Activated T-cell treated with anti-CD3 and anti-CD28 coated beads for 24 hours (primary cell): Measurements from ENCODE around the gene FARP1.

Experiments
- DNase-seq: peaks from one replicate; pipeline ENCODE4 v3.0.0-alpha.2; 2020; ENCODE audit warnings: low read depth

The FARP1 gene

DNA sequence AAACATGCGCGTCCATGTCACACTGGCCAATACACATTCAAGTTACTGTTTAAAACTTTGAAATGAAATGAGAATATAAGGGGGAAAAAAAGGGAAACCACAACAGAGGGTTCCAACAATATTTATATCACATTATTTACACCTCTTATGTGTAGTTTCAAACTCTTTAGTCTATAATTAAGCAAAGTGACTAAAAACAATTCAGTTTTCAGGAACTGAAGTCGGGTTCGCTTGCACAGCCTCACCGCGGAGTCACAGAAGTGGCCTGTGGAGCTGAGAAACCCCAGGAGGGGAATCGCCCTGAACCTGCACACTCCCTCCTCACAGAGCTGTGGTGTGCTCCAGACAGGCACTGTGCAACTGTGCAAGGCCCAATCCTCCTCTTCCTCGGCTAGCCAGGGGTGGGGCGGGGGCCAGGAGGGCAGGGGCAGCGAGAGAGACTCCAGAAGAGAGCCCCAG, 358.1 kb downstream of the FARP1 start:
- no peak for DNase-seq

DNA sequence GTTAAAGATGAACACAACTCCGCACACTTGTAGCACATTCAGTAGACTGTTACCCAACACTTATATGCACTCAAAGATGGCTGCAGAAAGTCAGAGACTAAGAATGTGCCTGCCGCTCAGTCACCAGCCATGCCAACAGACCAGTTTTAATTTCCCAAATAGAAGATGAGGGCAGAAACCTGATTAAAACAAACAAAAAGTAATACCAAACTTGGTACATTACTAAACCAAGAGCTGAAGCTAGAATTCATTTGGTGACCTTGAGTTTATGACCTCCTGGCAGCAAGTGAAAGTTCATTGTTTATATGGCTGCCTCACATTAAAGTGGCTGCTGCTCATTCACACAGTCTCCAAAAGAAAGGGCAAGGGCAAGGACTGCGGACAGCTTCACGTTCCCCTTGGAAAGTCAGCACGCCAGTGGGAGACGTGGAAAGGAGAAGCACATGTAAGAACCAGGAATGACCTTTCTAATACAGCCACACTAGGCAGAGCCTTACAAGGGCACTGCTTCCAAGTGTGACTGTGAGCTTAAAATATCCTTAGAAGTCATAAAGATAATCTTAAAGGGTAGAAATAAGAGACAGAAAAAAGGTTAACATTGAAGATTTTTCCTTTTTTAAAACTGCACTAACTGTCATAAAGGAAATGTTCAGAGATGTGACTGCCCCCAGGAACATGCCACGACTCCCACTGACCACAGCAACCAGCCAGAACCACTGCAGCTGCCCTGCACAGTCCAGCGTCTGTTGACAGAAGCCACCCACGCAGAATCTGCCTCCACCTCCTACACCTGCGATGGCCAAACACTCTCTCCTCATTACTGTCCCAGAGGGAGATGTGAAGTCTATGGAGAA, 360.5 kb downstream of the FARP1 start:
- no peak for DNase-seq

DNA sequence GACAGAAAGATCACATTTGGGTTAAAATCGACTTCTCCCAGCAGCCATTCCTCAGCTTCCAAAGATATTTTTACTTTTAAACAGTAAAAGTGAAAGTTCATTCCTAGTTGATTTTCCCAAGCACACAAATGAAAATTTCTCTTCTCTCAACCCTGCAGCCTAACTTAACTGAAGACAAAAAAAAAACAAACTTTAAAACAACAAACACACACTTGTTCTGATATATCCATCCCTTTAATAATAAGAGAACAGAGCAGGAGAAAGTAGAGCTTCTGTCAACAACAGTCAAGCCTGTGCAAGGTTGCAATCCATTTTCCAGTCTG, 361.1 kb downstream of the FARP1 start:
- DNase-seq: no peak

DNA sequence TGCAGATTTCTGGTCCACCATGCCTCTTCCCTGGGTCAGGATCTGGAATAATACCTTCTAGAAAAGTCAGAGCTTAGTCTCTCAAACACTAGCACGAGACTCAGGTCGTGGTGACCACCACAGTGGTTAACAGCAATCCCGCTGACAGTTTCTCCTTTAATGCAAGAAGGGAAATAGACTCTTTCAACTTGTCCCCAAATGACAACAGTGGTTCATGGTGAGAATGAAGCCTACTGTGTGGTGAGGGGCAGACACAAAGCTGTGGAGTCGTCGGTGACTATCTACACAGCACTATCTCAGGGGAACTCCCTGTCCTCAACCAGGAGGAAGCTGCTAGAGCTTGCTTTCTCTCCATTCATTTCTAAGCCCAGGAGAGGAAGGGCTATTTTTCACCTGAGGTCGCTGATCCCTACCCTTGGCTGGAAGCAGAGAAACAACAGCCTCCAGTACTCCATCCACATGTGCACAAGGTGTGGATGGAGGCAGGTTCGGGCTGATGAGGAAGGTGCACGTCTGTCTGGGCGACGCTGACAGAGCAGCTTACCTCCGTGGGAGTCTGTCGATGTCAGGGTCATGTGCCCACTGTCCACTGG, 361.6 kb downstream of the FARP1 start:
- DNase-seq: no peak
